ENCODE results near the gene MET.
"Not testable (repeated sequence)": the region's sequence is repeated elsewhere in the genome, so short reads cannot be mapped to it uniquely, and the experiment has no call there.

Gene MET

DNA sequence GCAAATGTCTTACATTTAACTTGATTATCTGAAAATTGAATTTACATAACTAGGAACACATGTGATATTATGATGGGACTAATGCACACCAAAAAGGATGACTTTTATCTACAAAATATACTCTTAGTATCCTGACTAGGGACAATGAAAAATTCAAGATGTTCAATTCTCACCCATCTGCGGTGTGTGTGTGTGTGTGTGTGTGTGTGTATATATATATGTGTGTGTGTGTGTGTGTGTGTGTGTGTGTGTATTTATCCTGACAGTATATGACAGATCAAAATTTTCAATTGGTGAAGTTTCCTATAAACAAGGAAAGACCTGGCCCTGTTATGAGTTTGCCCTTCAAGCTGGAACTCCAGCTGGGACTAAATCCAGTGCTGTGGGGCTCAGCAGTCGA is 40.3 kb upstream of the MET start:
- H3K27me3 Mint-ChIP-seq (ENCODE audit: low read depth, poor library complexity) = peaks cover 7% of the 10 kb centered on the region

GRCh38 chr7:116632384-116632783 is 39.6 kb upstream of the MET start:
- TF ChIP-seq CTCF (IDR thresholded peaks at IDR 0.05) = no peak
- Mint-ChIP-seq H3K4me3 (no peak overlapping the region), H3K4me1 (peaks cover 67% of the 10 kb centered on the region), H3K27me3 (ENCODE audit: low read depth, poor library complexity) (peaks cover 7% of the 10 kb centered on the region), H3K27ac (no peak overlapping the region), H3K36me3 (ENCODE audit: low read depth) (no peaks in the 10 kb centered on the region), H3K9me3 (no peaks in the 10 kb centered on the region)
- DNase-seq = no peak

More for the DNA sequence above, 40.3 kb upstream of the MET start:
- no peak for TF ChIP-seq CTCF (IDR thresholded peaks at IDR 0.05)
- H3K9me3 Mint-ChIP-seq = no peaks in the 10 kb centered on the region
- H3K36me3 Mint-ChIP-seq (ENCODE audit: low read depth) = no peaks in the 10 kb centered on the region
- peaks cover 61% of the 10 kb centered on the region for H3K4me1 Mint-ChIP-seq
- no peak for DNase-seq
- H3K27ac Mint-ChIP-seq = no peak overlapping the region
- H3K4me3 Mint-ChIP-seq = no peak overlapping the region

DNA sequence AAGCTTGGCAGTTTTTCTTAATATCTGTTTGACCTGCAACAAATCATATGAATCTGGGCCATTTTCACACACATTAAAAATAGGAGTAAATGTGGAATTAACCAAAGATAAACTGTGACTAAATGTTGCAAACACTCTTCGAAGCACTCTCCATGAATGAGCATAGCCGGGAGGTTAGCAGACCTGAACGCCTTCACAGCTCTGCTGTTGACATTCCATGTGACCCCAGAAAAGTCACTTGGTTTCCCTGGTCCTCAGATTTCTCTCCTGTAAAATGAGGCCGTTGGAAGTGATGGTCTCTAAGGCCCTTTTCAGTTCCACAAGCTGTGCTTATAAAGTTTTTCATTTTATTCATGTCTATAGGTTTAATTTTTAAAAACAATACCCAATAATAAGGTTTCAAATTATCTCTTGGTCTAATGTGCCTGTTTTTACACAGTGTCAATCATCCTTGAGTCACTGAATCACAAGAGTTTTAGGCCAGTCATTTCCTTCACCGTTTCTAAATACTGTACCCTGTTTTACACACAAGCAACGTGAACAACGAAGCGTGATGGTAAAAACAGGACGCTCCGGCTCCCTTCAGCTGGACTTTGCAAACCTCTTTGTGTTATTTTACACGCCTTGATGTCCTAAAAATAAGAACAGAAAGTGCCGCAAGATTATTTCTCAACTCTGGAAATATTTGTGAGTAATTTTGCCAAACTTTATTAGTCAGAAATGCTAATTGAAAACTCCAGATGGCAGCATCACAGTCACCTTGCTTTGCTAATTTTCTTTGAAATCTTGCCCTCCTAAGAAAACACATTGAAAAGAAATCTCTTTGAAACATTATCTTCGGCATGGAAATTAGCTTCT is 38.6 kb upstream of the MET start:
- no peak for TF ChIP-seq CTCF (IDR thresholded peaks at IDR 0.05)
- H3K4me3 Mint-ChIP-seq = peak overlapping the region; percentile 7

GRCh38 chr7:116636997-116637396 is 35.0 kb upstream of the MET start:
- DNase-seq = no peak
- peaks cover 8% of the 10 kb centered on the region for H3K36me3 Mint-ChIP-seq (ENCODE audit: low read depth)
- peaks cover 13% of the 10 kb centered on the region for H3K9me3 Mint-ChIP-seq
- H3K27ac Mint-ChIP-seq = no peak overlapping the region
- H3K4me3 Mint-ChIP-seq = no peak overlapping the region
- peaks cover 47% of the 10 kb centered on the region for H3K4me1 Mint-ChIP-seq
- TF ChIP-seq CTCF (IDR thresholded peaks at IDR 0.05) = no peak
- peaks cover 3% of the 10 kb centered on the region for H3K27me3 Mint-ChIP-seq (ENCODE audit: low read depth, poor library complexity)

More for the DNA sequence above, 38.6 kb upstream of the MET start:
- H3K9me3 Mint-ChIP-seq = no peaks in the 10 kb centered on the region
- peaks cover 7% of the 10 kb centered on the region for H3K27me3 Mint-ChIP-seq (ENCODE audit: low read depth, poor library complexity)
- peak; percentile 15 for DNase-seq
- H3K4me1 Mint-ChIP-seq = peaks cover 67% of the 10 kb centered on the region
- H3K27ac Mint-ChIP-seq = peak overlapping the region; percentile 91
- H3K36me3 Mint-ChIP-seq (ENCODE audit: low read depth) = no peaks in the 10 kb centered on the region

DNA sequence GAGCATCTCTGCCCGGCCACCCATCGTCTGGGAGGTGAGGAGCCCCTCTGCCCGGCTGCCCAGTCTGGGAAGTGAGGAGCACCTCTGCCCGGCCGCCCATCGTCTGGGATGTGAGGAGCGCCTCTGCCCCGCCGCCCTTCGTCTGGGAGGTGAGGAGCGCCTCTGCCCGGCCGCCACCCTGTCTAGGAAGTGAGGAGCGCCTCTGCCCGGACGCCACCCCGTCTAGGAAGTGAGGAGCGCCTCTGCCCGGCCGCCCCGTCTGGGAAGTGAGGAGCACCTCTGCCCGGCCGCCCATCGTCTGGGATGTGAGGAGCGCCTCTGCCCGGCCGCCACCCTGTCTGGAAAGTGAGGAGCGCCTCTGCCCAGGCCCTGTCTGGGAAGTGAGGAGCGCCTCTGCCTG is 33.4 kb upstream of the MET start:
- Mint-ChIP-seq H3K4me1 (peaks cover 31% of the 10 kb centered on the region), H3K9me3 (peaks cover 13% of the 10 kb centered on the region)
- DNase-seq; H3K27ac Mint-ChIP-seq; H3K27me3 Mint-ChIP-seq (ENCODE audit: low read depth, poor library complexity); H3K4me3 Mint-ChIP-seq; H3K36me3 Mint-ChIP-seq (ENCODE audit: low read depth): not testable (repeated sequence)

DNA sequence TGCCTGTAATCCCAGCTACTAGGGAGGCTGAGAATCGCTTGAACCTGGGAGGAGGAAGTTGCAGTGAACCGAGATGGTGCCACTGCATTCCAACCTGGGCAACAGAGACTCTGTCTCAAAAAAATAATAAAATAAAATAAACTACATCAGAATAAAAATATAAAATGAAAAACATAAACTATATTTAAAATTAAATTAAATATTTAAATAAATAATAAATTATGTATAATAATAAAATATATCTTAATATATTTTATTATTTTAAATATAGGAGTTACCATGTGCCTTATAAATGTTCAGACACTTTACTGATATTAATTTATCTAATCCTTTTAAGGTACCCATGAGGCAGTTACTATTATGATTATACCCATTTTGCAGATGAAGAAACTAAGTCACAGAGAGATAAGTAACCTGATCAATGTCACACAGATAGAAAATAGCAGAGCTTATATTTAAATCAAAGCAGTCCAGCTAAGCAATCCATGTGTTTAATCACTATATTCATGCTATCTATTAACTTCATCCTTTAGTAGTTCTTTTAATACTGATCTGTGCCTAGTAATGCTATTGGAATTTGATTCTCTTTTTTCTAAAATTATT is 30.3 kb upstream of the MET start:
- no peak for TF ChIP-seq CTCF (IDR thresholded peaks at IDR 0.05)
- no peak for DNase-seq
- Mint-ChIP-seq H3K36me3 (ENCODE audit: low read depth) (peaks cover 8% of the 10 kb centered on the region), H3K27ac (no peak overlapping the region), H3K4me3 (no peak overlapping the region), H3K4me1 (peaks cover 6% of the 10 kb centered on the region), H3K9me3 (peaks cover 13% of the 10 kb centered on the region), H3K27me3 (ENCODE audit: low read depth, poor library complexity) (peaks cover 10% of the 10 kb centered on the region)

- H3K4me1 Mint-ChIP-seq, H3K4me3 Mint-ChIP-seq: not testable (repeated sequence)
Measured at GRCh38 chr7:116643148-116643547, 28.8 kb upstream of the MET start.

More at GRCh38 chr7:116643148-116643547, 28.8 kb upstream of the MET start:
- not testable (repeated sequence) for H3K36me3 Mint-ChIP-seq (ENCODE audit: low read depth); DNase-seq; H3K27ac Mint-ChIP-seq
- Mint-ChIP-seq H3K9me3 (peaks cover 13% of the 10 kb centered on the region), H3K27me3 (ENCODE audit: low read depth, poor library complexity) (peaks cover 10% of the 10 kb centered on the region)
